IPS DF 19.7 (cell line): ENCODE data around the gene PPFIBP2.

Source experiments
- DNase-seq: peaks from one replicate; pipeline ENCODE4 v3.0.0-alpha.2; 2013; ENCODE audit warnings: low read depth, low spot score

Gene PPFIBP2

DNA sequence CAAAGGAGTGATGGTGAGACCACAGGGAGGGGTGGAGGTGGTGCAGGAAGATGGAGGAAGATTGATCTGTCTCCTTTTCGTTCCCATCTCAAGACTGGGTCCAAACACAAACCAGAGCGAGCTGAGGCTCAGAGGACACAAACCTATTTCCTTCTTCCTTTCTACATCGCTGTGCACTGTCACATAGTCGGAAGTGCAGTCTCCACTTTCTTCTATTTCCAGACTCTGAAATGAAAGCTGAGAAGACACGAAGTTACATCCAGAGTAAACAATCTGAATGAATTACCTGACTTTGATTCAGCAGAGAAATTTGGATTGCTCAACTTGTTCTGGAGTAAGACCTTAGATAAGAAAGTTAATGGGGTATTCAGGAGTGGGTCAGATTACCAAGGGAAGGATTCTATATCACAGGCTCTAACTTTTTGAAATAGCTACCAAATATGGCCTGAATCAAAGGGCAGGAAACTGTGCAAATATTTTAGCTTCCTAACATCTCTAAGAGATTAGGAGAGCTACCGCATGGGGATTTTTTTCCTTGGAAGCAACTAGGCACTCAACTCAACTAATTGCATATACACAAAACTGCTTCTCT, 178.1 kb downstream of the PPFIBP2 start:
- no peak for DNase-seq

DNA sequence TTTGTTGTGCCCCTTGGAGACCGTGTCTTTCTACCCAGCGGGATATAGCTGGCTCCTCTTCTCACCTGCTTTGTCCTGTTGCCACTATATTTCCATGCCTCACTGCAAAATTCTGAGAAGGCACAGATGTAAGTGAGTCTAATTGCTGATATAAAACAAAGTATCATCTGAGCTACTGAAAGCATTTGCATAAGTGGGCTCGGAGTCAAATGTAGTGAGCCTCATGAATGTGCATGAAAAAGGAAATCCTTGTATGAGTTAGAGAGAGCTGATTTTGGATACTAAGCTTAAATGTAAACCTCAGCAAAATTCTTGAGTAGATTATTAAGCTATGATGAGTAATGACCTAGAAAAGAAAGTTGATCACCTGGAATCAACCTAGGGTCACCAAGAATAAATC, 178.6 kb downstream of the PPFIBP2 start:
- no peak for DNase-seq

DNA sequence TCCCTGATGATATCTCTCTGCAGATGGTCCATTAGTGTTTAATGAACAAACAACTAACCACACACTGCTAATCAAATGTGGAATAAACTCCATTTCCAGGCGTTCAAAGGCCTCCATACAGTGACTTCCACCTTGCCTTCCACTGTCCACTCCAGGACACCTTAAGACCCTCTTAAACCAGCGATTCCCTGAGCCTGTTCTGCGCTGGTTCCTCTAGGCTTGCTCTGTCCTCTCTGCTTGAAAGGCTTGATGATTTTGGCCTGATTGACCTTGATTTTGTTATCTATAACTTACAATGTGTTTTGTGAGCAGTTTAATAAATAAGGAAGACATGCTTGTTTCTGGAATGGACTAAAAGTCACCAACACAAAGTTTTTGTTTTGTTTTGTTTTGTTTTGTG, 180.4 kb downstream of the PPFIBP2 start:
- no peak for DNase-seq

DNA sequence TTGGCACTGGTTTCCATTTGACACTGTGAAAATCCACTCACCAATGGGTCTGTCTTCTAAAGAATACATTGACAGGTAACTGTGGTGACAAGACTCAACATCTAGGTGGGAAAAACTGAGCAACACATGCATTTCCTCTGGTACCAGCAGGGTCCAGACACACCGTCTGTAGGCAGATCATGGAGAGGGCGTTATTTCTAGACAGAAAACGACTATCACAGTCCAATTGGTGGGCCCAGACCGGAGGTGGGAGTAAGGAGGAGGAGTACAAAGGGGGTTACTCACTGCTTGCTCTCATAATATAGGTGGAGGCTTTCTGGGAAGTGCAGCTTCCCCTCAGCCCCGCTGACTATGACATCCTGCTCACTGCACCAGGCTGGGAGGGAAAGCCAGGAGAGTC, 182.6 kb downstream of the PPFIBP2 start:
- DNase-seq: no peak
